Bronchial epithelial cell (primary cell): ENCODE measurements around the gene ECT2. TPM values are rescaled to one million over a fixed set of nuclear protein-coding genes. Genes with fewer than 3 reads are reported as not detected.
"Not testable (repeated sequence)": the region's sequence is repeated elsewhere in the genome, so short reads cannot be mapped to it uniquely, and the experiment has no call there.

ENCODE experiments used
- DNase-seq: peaks from one replicate; pipeline ENCODE4 v3.0.0-alpha.2; 2010; ENCODE audit warnings: low read depth
- FAIRE-seq: peaks from 2 replicates; lab custom pipeline; 2011; peaks lifted over from hg19 to GRCh38; lab: Jason Lieb, UNC
- H3K27me3 ChIP-seq: 2 replicates; pipeline ENCODE4 v1.5.1; 2011; ENCODE audit warnings: low read length; ENCODE audit not compliant: control insufficient read depth, insufficient read depth
- H3K36me3 ChIP-seq: 2 replicates; pipeline ENCODE4 v1.5.1; 2011; ENCODE audit warnings: low read length; ENCODE audit not compliant: control insufficient read depth, insufficient read depth
- H3K4me3 ChIP-seq: 2 replicates; pipeline ENCODE4 v1.5.1; 2011; ENCODE audit warnings: mild to moderate bottlenecking, low read depth, low read length, control low read depth
- total RNA-seq: library from RNA; depleted of rRNA; stranded (reverse); fragments of >200 nt; gene quantifications from 2 replicates; pipeline ENCODE4 v1.2.1, GENCODE V29; 2014
- TF ChIP-seq, protein P1 (sequence below): IDR thresholded peaks from 2 replicates; pipeline ENCODE4 v1.5.1; 2011; ENCODE audit warnings: mild to moderate bottlenecking, moderate library complexity, low read length, control low read depth, inconsistent platforms; ENCODE audit not compliant: insufficient read depth, severe bottlenecking

Gene ECT2
- total RNA-seq, 1 donor from 2014 or later = 9.0 TPM

DNA sequence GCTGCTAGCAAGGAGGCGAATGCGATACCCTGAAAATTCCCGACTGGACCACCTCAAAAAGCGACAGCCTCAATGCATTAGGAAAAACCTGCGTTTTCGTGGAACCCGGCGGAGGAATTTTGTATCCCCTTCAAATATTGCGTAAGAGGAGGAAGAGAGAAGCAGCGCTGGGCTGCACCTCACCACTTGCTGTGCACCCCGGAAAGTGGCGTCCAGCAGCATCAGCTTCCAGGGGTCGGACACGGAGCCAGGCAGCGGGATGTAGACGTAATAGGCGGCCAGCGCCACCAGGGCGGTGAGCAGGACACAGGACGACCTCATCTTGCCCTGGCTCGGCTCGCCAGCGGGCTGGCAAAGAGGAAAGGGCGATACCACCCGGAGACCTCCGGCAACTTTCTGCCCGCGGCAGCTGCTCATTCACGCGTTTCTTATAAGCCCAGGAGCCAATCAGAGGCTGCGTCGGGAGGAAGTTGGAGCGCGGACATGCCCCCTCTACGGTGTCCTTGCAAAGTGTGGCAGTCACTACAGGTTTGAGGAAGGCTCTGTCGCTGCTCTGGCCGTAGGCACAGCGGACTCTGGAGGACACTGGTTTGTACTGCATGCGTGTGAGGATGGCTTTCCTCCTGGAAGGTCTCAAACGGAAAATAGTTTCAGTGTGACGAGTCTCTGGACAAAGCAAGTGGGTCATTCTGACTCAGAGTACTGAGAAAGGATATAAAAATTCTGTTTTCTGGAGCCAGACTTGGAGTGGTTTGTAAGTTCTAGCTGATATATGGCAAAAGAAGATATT lies 39.7 kb upstream of the ECT2 start, which contains the start of gene NCEH1:
NCEH1 (minus strand) TSS at position 404 of the 790 bp plus-strand sequence; CDS start at position 321, 83 bp downstream.
- DNase-seq (peak; percentile 99), FAIRE-seq (peak; percentile 60)
- Histone ChIP-seq H3K36me3 (no peaks in the 10 kb centered on the region), H3K27me3 (no peaks in the 10 kb centered on the region), H3K4me3 (peak within 1 kb of the TSS; percentile 75)
- TF ChIP-seq, protein P1, sequence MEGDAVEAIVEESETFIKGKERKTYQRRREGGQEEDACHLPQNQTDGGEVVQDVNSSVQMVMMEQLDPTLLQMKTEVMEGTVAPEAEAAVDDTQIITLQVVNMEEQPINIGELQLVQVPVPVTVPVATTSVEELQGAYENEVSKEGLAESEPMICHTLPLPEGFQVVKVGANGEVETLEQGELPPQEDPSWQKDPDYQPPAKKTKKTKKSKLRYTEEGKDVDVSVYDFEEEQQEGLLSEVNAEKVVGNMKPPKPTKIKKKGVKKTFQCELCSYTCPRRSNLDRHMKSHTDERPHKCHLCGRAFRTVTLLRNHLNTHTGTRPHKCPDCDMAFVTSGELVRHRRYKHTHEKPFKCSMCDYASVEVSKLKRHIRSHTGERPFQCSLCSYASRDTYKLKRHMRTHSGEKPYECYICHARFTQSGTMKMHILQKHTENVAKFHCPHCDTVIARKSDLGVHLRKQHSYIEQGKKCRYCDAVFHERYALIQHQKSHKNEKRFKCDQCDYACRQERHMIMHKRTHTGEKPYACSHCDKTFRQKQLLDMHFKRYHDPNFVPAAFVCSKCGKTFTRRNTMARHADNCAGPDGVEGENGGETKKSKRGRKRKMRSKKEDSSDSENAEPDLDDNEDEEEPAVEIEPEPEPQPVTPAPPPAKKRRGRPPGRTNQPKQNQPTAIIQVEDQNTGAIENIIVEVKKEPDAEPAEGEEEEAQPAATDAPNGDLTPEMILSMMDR = peak; percentile 83

DNA sequence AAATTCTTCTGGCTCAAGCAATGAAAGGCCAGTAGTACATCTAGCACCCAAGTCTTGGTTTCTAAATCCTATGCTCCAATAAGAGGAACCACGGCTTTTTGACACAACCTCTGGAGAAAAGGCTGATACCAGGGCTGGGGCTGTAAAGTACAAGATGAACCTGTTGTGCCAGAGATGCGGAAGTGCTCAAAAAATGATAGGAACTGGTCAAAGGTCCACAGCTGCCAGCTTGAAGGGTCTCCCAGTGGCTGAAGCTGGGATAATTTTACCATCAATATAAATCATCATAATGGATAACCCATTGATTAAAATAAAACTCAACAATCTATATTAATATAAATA lies 39.1 kb upstream of the ECT2 start:
- FAIRE-seq = no peak
- H3K27me3 ChIP-seq = no peaks in the 10 kb centered on the region
- TF ChIP-seq, protein P1 = no peak
- peak overlapping the region; percentile 75 for H3K4me3 ChIP-seq
- no peaks in the 10 kb centered on the region for H3K36me3 ChIP-seq
- DNase-seq = no peak

DNA sequence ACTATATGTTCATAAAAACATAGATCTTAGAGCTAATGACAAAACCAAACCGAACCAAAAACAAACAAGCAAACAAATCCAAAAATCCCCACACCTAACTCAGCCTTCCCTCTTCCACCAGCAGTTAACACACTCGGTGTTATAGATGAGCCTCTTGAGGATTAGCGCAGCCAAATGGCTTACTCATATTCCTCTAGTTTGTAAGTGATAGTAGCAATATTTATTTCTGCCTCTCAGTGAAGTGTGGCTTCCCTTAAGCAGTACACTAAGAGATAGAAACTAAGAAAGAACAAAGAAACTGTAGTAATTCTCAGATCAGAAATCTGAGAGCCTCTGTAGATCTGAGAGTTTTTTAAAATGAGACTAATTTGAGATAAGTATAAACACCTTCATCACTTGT lies 37.2 kb upstream of the ECT2 start:
- no peaks in the 10 kb centered on the region for H3K27me3 ChIP-seq
- H3K36me3 ChIP-seq = no peaks in the 10 kb centered on the region
- H3K4me3 ChIP-seq = no peak overlapping the region
- DNase-seq = no peak
- FAIRE-seq = no peak
- TF ChIP-seq, protein P1 = no peak

DNA sequence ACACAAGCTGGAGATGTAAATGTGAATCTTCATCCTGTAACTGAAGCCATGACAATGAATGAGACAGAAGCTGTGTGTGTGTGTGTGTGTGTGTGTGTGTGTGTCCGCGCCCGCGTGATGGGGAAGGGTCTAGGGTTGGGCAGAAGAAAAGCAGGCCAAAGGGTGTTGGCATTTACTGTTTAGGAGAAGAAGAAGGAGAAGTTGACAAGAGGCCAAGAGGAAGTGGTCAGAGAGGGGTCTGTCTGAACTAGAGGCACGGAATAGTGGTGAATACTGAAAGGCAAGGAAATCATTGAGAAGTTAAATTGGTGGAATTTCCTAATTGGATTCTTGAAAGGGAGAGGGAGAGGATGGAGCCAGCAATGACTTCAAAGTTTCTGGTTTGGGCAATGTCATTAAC lies 34.0 kb upstream of the ECT2 start:
- DNase-seq (no peak), FAIRE-seq (no peak)
- Histone ChIP-seq H3K36me3 (no peaks in the 10 kb centered on the region), H3K27me3 (no peaks in the 10 kb centered on the region), H3K4me3 (no peak overlapping the region)
- TF ChIP-seq, protein P1 = no peak

DNA sequence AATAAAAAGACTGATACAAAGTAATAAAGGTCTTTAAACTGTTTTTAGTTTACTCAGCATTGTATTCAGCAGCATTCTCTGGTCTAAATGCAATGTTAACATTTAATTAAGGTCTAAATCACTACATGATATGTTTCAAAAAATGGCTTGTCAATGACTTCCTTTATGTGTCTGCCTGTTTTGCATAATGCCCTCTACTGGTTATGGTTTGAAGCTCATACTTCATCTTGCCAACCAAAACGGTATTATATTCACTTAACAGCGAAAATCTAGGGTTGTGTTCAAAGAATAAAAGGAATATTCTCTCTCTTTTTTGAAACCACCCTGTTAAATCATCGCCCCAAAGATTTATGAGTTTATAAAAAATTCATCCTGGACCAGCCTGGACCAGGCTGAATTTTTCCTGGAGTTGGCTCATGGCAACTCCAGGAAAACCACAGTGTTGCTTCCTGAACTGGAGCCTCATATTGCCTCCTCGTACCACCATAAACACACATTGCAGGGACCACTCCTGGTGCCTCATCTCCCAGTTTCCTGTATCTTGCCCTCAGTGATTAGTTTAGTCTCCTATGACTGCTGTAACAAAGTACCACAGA lies 32.9 kb upstream of the ECT2 start:
- Histone ChIP-seq H3K27me3 (no peaks in the 10 kb centered on the region), H3K4me3 (no peak overlapping the region), H3K36me3 (no peaks in the 10 kb centered on the region)
- DNase-seq (peak; percentile 23), FAIRE-seq (no peak)
- TF ChIP-seq, protein P1 = no peak

DNA sequence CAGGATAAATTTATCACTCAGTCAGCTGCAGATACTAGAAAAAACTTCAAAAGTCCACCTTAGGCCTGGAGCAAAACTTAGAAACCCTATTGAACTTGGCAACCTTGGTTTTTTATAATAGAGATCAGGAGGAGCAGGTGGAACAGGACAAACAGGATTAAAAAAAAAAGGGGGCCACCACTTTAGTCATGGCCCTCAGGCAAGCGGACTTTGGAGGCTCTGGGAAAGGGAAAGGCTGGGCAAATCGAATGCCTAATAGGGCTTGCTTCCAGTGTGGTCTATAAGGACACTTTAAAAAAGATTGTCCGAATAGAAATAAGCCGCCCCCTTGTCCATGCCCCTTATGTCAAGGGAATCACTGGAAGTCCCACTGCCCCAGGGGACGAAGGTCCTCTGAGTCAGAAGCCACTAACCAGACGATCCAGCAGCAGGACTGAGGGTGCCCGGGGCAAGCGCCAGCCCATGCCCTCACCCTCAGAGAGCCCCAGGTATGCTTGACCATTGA lies 27.9 kb upstream of the ECT2 start:
- not testable (repeated sequence) for FAIRE-seq, H3K4me3 ChIP-seq, H3K27me3 ChIP-seq, DNase-seq, H3K36me3 ChIP-seq
